NCI-H1694 (cell line): ENCODE results near the gene ARHGAP28.

ENCODE experiments used
- DNase-seq: peaks from one replicate; lab custom pipeline; 2025; lab: John Stamatoyannopoulos, UW

Gene ARHGAP28

DNA sequence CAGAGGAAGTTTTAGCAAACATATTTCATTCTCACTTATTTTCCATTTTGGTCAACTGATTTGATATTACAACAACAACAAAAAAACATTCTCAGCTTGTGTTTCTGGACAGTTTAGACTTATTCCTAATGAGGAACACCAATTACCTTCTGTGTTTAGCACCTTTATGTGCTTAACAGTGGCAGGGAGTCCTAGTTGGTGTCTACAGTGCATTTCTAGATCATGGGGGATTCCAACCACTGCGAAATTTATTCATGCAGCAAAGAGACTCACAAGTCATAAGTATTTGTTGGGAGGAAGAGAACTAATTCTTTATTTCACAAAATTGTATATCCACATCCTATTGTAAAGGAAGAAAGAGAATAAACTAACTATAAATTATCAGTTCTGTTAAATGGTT lies 4.2 kb downstream of the ARHGAP28 start:
- no peak for DNase-seq

DNA sequence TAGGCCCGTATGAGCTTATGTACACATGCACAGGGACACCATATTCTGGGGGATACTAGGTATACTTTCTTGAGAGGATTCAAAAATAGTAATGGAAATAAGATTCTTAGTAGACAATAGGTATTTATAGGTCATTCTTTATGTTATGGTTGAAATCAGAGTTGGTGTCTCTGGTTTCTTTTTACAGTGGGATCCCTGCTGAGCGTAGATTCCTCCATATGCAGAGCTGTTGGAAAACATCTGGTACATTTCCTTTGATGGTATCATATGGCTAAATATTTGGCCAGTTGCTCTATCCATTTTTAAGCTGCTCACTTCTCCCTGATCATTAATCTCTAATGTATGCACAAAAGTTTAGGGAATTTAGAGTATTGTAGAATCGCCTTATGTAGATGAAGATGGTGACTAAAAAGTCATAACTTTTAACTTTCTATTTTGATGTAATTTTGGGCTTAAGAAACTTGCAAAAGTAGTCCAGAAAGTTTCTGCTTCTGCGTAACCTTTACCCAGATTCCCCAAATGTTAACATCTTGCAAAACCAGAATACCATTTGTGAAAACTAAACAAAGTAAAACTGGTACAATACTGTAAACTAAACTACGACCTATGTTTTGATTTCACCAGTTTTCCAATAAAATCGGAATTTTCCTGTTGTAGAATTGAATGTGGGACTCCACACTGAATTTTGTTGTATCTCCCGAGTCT lies 5.4 kb downstream of the ARHGAP28 start:
- no peak for DNase-seq

DNA sequence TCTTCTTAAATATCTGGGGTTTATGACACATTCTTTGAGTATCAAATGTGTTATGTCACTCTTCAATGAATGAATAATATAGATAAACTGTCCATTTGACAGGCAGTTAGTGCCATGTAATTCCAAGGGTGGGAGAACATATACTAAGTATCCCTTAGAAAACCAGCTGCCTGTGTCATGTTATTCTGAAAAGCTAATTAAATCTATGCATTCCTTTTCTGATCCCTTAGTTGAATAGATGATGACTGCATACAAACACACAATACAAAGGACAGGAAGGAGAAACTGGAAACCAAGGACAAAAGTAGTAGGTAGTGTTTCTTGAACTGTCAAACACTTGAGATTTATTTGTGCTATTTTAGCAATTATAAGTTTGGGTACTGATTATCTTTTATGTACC lies 8.3 kb downstream of the ARHGAP28 start:
- DNase-seq = no peak

DNA sequence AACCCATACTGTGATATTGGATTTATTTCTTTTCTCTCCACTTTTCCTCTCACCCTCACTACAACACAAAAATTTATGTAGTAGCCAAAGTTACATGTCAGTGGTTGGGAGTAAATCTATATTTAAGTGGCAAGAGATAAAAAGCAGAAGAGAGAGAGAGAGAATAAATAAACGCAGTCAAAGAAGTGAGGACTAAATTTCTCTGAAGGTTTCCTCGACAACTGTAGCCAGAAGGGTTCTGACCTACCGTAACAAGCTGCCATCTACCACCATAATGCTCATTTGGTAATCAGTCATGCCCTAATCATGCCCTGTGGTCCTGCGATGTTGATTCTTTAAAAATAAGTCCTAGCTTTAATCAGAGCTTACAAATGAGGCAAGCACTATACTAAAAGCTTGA lies 9.1 kb downstream of the ARHGAP28 start:
- no peak for DNase-seq

DNA sequence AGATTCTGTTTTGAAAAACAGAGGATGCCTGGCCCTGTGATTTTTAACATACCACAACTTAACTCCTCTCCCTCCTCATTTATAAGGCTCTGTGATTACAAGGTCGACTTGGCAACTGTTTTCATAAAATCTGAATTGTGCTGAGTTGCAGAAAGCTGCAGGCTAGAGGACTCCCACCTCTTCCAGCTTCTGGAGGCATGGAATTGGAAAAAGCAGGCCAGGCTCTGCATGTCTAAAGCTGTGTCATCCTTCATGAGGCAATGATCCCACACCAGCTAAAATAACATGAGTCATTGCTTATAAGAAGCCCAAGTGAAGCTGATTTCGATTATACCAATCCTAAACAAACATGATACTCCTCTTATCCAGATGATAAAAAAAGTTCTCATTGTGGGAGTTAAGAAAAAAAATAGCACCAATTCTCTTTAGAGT lies 11.7 kb downstream of the ARHGAP28 start:
- no peak for DNase-seq

DNA sequence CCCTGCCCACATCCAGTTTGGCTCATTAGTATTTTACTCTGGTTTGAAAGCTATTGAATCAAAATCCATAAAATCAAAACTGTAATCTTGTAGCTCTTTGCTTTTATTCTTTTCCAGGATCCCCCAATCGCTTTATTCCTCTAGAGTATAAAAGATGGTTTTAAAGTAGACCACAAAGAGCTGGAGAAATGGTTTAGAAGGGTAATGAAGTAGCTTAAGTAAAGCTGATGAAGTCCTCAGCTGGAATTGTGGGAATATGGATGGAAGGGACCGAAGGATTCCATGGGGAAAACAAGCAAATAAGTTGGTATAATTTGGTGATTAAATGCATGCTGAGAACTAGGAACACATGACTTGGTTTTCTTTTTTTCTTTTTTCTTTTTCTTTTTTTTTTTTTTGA lies 12.3 kb downstream of the ARHGAP28 start:
- DNase-seq = no peak

DNA sequence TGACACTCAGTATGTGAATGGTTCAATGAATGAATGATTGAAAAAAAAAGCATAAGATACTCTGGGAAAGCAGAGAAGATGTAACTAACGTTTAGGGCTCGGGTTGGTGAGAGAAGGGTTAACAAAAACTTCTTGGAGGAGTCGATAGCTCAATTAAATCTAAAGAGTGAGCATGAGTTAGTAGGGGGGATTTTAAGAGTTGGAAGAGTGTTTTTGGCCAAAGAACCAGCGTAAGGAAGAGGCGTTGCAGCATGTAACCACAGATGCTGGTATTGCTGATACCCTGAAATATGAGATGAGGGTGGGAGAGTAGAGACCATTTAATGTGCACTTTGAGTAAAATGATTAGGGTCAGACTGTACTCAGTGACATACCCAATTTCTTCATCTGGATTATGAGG lies 14.5 kb downstream of the ARHGAP28 start:
- no peak for DNase-seq

DNA sequence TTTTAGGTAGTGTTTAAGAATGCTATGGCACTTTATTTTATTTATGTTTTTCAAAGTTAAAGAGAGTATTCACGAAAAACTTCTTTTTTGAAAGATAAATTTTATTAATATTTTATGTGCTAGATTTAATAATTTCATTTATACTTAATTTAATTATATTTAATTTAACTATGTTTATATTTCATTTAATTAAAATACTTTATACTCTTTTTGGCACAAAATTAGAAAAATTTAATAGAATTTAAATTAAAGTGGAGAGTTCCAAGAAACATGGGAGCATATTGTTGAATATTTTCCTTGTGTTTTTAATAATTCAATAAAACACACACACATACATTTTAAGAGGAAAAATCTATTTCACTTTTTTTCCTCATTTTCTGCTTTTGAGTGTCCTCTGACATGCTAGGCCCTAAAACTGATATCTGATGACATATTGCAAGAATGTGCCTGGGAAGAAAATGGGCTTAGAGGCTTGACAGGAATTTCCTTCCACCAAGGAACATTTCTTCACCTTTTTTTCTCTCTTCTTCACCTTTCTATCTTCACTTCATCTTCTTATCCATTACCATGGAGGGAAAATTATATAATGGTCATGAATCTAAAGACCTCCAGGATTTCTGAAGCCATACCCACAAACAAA lies 15.4 kb downstream of the ARHGAP28 start:
- DNase-seq = no peak

DNA sequence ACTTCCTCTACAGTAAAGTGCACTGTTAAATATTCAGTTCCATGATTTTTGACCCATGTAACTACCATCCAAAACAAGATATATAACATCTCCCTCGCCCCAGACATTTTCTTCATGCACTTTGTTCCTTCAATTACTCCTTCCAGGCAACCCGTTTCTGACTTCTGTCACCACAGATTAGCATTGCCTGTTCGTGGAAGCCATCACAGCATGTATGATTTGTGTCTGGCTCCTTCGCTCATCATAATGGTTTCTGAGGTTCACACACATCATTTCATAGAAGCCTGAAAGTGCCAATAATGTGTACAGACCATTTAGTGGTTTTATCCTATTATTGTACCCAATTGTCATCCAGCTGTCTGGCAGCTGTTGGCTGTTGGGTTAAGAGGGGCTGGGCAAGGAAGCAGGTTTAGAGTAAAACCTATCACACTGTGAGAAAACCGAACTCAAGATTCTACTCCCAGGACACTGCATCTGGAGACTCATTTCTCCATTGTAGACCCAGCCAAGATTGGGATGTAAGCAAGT lies 16.1 kb downstream of the ARHGAP28 start:
- DNase-seq = no peak

DNA sequence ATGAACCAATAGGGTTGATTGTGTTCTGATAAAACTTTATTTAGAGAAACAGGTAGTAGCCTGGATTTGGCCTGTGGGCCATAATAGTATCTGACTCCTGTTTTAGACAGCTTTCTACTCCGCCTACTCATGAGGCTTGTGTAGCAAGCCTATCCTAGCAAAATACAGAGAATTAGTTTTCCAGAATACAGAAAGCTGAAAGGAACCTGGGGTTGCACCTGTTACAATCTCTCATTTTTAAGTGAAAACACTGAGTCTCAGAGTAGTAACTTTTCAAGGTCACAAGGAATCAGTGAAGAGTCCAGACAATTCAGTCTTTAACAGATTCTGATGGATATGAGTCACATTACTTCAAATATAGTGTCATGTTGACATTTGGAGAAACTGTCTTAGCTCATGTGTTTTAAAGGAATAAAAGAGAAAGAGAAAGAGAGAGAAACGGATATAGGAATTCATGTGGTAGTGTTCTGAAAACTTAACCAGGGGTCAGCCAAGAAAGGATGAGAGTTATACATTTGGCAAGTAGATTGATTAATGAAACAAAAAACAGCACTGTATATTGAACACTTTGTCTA lies 17.0 kb downstream of the ARHGAP28 start:
- no peak for DNase-seq

DNA sequence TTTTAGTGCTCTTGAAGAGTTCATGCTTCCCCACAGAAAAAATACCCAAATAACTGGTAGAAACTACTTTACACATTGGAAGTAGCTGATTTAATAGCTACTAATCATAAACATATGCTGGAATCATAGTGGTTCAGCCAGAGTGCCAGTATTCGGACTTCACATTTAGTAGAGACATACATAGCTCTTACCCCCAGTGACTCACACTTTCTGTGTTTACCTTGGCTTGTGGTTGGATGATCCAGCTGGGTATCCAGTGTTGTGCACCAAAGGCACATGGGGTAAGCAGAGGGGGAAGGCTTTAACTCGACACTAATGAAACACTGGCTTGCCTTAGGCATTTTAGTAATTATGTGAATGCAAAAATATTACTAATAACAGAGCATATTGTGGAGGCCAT lies 18.1 kb downstream of the ARHGAP28 start:
- DNase-seq = no peak

DNA sequence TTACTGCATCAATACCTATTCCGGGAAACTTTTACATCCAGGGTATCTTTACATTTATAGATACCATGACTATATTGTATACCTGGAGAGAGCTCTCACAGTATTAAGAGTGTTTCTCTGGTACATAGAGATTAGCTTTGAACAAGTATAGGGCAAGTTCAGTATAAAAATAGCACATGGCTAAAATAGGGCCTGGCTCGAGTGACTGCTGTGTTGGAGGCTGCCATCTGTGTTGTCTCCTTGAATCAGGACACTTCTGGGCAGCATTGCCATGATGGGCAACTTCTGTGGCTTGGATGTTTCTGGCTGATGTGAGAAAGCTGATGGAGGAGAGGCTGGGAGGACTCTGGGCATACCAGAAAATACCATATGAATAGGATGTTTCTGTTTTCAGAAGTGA lies 18.7 kb downstream of the ARHGAP28 start:
- no peak for DNase-seq

DNA sequence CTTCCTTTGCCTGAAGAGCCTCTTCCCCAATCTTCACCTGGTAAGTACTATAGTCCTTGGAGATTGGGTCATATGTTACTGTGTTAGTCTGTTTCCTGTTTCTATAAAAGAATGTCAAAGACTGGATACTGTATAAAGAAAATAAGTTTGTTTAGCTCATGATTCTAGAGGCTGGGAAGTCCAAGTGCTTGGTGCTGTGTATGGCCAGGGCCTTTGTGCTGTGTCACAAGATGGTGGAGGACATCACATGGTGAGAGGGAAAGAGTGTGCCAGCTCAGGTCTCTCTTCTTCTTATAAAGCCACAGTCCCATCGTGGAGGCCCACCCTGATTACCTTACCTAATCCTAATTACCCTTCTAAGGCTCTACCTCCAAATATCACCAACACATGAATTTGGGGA lies 20.9 kb downstream of the ARHGAP28 start:
- no peak for DNase-seq

DNA sequence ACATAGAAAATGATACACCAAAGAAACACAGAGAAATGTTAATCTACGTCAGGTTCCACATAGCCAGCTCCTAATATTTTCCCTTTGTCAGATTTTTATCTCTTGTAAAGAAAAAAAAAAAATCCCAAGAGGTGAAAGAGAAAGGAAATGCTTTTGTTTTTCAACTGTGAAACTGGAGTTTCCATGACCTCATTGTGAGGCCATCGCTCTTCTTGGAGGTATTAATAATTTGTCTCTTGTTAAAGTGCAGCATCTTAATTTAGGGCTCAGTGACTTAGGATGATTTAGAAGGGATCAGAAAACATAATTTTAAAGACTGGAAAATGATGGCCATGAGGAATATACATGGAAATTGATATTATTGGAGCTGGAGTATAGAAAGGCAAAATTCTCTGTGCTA lies 21.7 kb downstream of the ARHGAP28 start:
- no peak for DNase-seq

DNA sequence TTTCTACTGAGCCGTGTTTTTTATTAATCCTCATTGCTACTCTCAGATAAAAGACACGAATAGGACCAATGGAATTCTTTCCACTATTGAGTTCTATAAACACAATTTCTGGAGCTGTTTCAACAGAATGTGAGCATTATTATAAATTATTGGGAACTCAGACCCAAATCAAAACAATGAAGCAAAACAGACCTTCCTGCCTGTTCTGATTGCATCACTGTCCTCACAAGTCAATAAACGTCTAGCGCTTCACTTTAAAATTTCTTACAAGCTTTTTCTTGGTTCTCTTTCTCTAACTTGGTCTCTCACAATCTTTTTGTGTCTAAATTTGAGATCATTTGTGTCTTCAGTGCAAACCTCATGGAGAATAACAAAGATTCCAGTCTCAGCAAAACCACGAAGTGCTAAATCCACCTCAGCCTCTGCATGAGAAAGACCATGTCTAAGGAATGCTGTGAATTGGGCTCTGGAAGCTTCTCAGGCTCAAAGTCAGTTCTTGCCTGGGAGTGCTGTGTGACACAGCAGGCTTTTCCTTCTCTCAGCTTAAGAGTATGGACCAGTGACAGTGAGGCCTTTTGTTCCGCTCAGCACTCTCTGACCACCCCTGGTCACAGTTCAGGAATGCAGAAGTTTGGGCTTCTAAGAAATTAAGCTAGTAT lies 22.8 kb downstream of the ARHGAP28 start:
- no peak for DNase-seq

DNA sequence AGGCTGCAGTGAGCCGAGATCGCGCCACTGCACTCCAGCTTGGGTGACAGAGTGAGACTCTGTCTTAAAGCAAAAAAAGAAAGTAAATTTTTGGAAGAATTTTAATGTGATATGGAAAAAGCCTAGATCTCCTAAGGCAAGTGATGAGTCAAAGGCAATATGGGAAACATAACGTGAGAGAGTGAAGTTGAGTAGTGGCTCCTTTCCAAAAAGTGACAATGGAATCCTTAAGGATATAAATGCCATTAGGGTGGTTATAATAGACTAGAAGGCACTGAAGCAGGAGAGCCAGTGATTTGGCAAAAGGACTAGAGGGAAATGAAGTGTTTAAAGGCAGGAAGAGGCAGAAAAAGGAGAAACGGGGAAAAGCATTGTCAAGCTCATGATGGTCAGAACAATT lies 25.6 kb downstream of the ARHGAP28 start:
- DNase-seq = no peak

DNA sequence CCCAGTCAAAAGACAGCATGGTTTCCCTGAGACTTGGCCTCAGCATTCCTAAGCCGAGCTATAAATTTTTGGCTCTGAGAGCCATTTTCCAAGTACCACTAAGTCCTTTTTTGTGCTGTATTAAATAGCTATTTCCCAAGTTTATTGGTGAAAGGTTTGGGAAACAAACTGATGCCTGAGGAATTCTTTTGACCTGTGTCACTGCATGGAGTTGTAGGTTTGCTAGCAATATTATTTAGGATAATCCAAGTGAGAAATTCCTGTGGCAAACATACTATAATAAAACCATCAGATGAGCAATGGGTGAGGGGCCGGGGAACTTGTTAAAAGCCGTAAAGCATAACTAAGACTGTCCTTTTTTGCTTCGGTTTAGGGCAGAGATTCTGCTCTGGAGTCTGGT lies 28.4 kb downstream of the ARHGAP28 start:
- no peak for DNase-seq

DNA sequence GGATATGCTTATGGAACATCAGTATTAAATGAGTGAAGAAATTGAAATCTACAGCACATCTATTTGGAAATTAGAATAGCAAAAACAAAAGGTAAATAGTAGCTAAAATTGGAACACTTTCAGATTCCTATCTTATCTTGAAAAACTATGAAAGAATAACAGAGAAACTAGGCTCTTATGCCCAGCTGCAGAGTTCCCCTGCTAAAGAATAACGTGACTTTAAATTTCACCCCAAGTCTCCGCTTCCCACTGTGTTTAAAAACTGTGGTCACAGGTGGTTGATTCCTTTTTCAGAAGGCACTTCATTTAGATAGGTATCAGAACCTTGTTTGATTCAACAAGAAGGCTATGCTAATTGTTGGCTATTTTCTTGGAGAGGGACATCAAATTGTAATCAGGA lies 30.1 kb downstream of the ARHGAP28 start:
- DNase-seq = no peak

DNA sequence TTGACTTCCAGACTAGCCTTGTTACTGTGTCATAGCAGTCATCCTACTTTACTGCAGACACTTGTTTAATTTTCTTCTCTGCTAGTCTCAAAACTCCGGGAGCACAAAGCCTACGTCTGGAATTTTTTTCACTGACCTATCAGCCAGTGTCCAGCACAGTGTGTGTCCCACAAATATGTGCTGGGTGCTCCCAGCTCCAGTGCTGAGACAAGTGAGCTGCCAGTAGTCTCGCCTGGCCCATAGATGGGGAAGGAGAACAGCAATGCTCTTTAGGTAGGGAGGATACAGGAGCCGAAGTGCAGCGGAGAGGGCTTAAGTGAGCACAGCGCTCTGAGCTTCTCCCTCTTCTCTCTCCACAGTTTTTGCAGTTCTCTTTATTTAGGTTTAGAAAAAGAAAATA lies 34.0 kb downstream of the ARHGAP28 start:
- DNase-seq = no peak

DNA sequence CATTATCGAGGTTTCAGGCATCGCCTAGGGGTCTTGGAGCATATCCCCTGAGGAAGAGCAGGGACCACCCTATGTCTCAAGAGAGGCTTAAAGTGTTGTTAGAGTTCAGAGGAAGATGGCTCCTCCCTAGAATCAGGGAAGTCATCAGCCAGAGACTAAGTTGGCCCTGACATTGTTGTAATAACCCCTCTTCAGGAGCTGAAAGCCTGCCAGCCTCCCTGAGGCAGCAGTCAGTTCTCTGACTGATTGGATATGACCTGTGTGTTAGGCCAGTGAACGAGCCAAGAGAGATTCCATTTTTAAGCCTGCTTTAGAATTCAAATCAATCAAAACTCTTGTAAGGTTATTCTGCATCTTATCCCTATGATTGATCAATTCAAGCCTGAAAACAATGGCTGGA lies 34.9 kb downstream of the ARHGAP28 start:
- no peak for DNase-seq

DNA sequence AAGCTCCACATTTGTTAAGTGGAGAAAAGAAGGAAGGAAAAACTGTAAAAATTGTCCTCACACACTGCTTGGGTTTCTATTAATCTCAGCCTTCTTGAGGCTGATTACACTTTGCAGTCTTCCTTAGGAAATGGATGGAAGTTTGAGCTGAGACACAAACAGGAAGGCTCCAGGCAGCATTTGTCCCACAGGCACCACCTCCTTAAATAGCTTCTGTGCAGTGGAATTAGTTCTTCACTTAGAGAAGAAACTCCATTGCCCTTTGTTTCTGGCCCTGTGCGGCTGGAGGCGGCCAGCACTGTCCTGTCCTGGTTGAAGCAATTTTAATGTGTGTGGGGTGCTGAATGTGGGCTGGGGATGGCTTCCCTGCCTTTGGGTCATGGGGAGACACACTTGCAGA lies 44.3 kb downstream of the ARHGAP28 start:
- no peak for DNase-seq

DNA sequence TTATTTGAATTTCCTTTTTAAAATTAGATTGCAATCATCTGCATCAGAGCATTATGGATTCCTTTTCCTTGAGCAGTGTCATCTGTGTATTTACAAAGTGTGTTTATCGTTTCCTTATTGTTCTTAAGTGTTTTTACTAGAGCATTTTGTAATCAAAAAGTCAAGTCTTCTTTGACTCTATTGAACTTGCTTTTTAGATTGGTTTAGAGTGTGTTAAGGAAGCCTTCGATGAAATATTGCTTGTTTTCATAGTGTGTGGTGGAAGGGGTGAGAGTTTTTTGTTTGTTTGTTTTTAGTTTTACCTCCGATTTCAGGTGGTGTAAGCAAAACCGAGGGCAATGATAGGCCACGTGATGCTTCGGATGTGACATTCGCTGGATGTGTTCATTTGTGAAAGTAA lies 45.7 kb downstream of the ARHGAP28 start:
- no peak for DNase-seq

DNA sequence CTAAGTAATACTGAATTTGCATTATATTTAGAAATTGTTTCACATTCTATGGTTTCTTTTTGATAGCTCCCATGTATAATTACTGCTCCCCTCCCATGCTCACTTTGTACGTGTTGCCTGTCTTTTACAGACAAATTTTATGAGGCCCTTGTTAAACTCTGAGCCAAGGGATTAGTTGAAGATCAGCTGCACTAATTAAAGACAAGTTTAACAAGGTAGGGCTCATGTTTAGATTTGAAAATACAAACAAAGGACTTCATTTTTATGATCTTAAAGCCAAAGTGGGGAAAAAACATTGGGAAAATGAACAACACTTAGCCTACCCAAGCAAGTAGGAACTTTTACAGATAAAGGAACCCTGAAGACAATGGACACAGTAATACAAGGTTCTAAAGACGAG lies 46.2 kb downstream of the ARHGAP28 start:
- DNase-seq = no peak
